ENCODE results near the gene TAS2R9.

TAS2R9 gene

GRCh38 chr12:10810068-10810467, at the start of gene TAS2R9:
Gene TAS2R9 (minus strand): TSS chr12:10810168. CDS start chr12:10810075, 93 bp downstream.
- no peak for TF ChIP-seq CTCF (IDR thresholded peaks at IDR 0.05; ENCODE audit: low read depth, low read length)
- DNase-seq (ENCODE audit: extremely low read depth, low read depth) = no peak

- TF ChIP-seq CTCF (IDR thresholded peaks at IDR 0.05; ENCODE audit: low read depth, low read length) = no peak
- DNase-seq (ENCODE audit: extremely low read depth, low read depth) = no peak
Measured at GRCh38 chr12:10855807-10856206, 45.8 kb upstream of the TAS2R9 start.

- no peak for DNase-seq (ENCODE audit: extremely low read depth, low read depth)
Measured at GRCh38 chr12:10853776-10854175, 43.8 kb upstream of the TAS2R9 start.

DNA sequence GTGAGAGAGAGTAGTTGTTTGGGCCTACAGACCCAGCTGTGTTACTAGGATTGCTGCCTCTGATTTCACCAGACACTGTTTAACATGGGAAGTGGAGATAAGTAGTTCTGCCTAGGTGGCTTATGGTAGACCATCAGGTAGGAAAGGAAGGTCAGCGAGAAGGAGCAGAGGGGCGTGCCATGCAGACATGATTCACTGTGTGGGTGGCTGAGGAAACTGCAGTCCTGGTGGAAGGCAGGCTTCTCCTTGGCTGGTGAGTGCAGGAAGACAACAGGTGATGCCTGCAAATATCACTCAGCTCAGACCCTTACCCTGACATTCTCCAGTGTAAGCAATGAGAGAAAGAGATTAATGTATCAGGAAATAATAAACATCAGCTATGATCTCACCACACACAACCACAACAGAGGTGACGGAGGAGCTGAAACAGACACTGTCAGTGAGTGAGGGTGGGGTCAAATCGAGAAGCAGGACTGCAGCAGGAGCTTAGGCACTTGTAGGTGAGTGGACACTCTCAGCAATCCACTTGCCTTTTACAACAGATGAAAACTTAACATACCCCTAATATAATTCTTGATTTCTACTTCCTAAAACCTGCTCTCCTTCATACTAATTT, 41.4 kb upstream of the TAS2R9 start:
- no peak for TF ChIP-seq CTCF (IDR thresholded peaks at IDR 0.05; ENCODE audit: low read depth, low read length)
- DNase-seq (ENCODE audit: extremely low read depth, low read depth) = no peak

More at GRCh38 chr12:10853776-10854175, 43.8 kb upstream of the TAS2R9 start:
- TF ChIP-seq CTCF (IDR thresholded peaks at IDR 0.05; ENCODE audit: low read depth, low read length) = no peak

- no peak for TF ChIP-seq CTCF (IDR thresholded peaks at IDR 0.05; ENCODE audit: low read depth, low read length)
- no peak for DNase-seq (ENCODE audit: extremely low read depth, low read depth)
Measured at GRCh38 chr12:10849425-10849878, 39.5 kb upstream of the TAS2R9 start, which contains the start of gene PRR4. Gene PRR4 (minus strand): TSS chr12:10849475. CDS start chr12:10849437, 38 bp downstream.

GRCh38 chr12:10847744-10848143, 37.8 kb upstream of the TAS2R9 start:
- TF ChIP-seq CTCF (IDR thresholded peaks at IDR 0.05; ENCODE audit: low read depth, low read length) = no peak
- DNase-seq (ENCODE audit: extremely low read depth, low read depth) = no peak

GRCh38 chr12:10842862-10843261, 32.9 kb upstream of the TAS2R9 start:
- DNase-seq (ENCODE audit: extremely low read depth, low read depth) = no peak
- no peak for TF ChIP-seq CTCF (IDR thresholded peaks at IDR 0.05; ENCODE audit: low read depth, low read length)

Measured in AG09319 (cell line).